Astrocyte (in vitro differentiated cells and primary cell): Measurements from ENCODE around the gene KLK13. TPM values are rescaled to one million over a fixed set of nuclear protein-coding genes. Genes with fewer than 3 reads are reported as not detected.

ENCODE experiments used
- DNase-seq: peaks from one replicate; pipeline ENCODE4 v3.0.0-alpha.2; 2010; ENCODE audit warnings: low read depth
- FAIRE-seq: peaks from 2 replicates; lab custom pipeline; 2011; peaks lifted over from hg19 to GRCh38; lab: Jason Lieb, UNC
- H2AFZ ChIP-seq: 2 replicates; pipeline ENCODE4 v1.6.0; 2012; ENCODE audit warnings: low read depth, low read length, inconsistent platforms
- H3K27ac ChIP-seq: 2 replicates; pipeline ENCODE4 v1.5.1; 2011; ENCODE audit warnings: low read depth, low read length, inconsistent platforms
- H3K27me3 ChIP-seq: 2 replicates; pipeline ENCODE4 v1.6.0; 2011; ENCODE audit warnings: low read length, inconsistent platforms; ENCODE audit not compliant: insufficient read depth
- H3K36me3 ChIP-seq: 2 replicates; pipeline ENCODE4 v1.5.1; 2011; ENCODE audit warnings: low read length, inconsistent platforms; ENCODE audit not compliant: insufficient read depth
- H3K4me1 ChIP-seq: 2 replicates; pipeline ENCODE4 v1.5.1; 2011; ENCODE audit warnings: low read length, inconsistent platforms; ENCODE audit not compliant: insufficient read depth
- H3K4me2 ChIP-seq: 2 replicates; pipeline ENCODE4 v1.6.0; 2012; ENCODE audit warnings: low read length, inconsistent platforms
- H3K4me3 ChIP-seq: 2 replicates; pipeline ENCODE4 v1.5.1; 2011; ENCODE audit warnings: low read depth, mild to moderate bottlenecking, low read length, inconsistent platforms; ENCODE audit not compliant: insufficient read depth
- H3K79me2 ChIP-seq: 2 replicates; pipeline ENCODE4 v1.6.0; 2012; ENCODE audit warnings: mild to moderate bottlenecking, low read length, inconsistent platforms; ENCODE audit not compliant: insufficient read depth
- H3K9ac ChIP-seq: 2 replicates; pipeline ENCODE4 v1.6.0; 2012; ENCODE audit warnings: mild to moderate bottlenecking, low read length, inconsistent platforms
- H3K9me3 ChIP-seq: 2 replicates; pipeline ENCODE4 v1.5.1; 2012; ENCODE audit warnings: low read depth, mild to moderate bottlenecking, low read length, inconsistent platforms; ENCODE audit not compliant: insufficient read depth
- H4K20me1 ChIP-seq: 2 replicates; pipeline ENCODE4 v1.6.0; 2012; ENCODE audit warnings: low read length, inconsistent platforms; ENCODE audit not compliant: insufficient read depth
- H3K27ac Mint-ChIP-seq: one replicate; pipeline ENCODE4 v1.8.0; 2021; ENCODE audit warnings: mild to moderate bottlenecking, mixed read lengths; ENCODE audit not compliant: unreplicated experiment
- H3K27me3 Mint-ChIP-seq: one replicate; pipeline ENCODE4 v1.8.0; 2021; ENCODE audit warnings: low read depth, mixed read lengths; ENCODE audit not compliant: unreplicated experiment
- H3K36me3 Mint-ChIP-seq: one replicate; pipeline ENCODE4 v1.8.0; 2021; ENCODE audit warnings: low read depth, mixed read lengths; ENCODE audit not compliant: unreplicated experiment
- H3K4me1 Mint-ChIP-seq: one replicate; pipeline ENCODE4 v1.8.0; 2021; ENCODE audit warnings: low read depth, mixed read lengths; ENCODE audit not compliant: unreplicated experiment
- H3K4me3 Mint-ChIP-seq: one replicate; pipeline ENCODE4 v1.8.0; 2021; ENCODE audit warnings: mild to moderate bottlenecking, moderate library complexity, mixed read lengths; ENCODE audit not compliant: unreplicated experiment
- H3K9me3 Mint-ChIP-seq: one replicate; pipeline ENCODE4 v1.8.0; 2021; ENCODE audit warnings: mild to moderate bottlenecking, mixed read lengths; ENCODE audit not compliant: unreplicated experiment
- CTCF ChIP-seq: IDR thresholded peaks from 2 replicates; pipeline ENCODE4 v1.5.1; 2011; ENCODE audit warnings: low read depth, mild to moderate bottlenecking, inconsistent platforms, low read length, moderate library complexity; ENCODE audit not compliant: insufficient read depth
- EZH2 ChIP-seq: IDR thresholded peaks from 2 replicates; pipeline ENCODE4 v1.6.1; 2012; ENCODE audit warnings: mild to moderate bottlenecking, low read length, inconsistent platforms; ENCODE audit not compliant: insufficient read depth
- total RNA-seq: library from RNA; stranded (reverse); gene quantifications from 2 replicates; pipeline ENCODE4 v1.2.1, GENCODE V29; 2021

Gene KLK13
- total RNA-seq, 1 donor from 2014 or later = 0.32 TPM

- no peaks in the 10 kb centered on the region for H3K9me3 Mint-ChIP-seq
- peaks cover 5% of the 10 kb centered on the region for H3K27me3 Mint-ChIP-seq
- H3K36me3 Mint-ChIP-seq = no peaks in the 10 kb centered on the region
- H3K27ac Mint-ChIP-seq = no peak overlapping the region
- H3K4me3 ChIP-seq = no peak overlapping the region
- no peaks in the 10 kb centered on the region for H3K9me3 ChIP-seq
- H3K79me2 ChIP-seq = no peaks in the 10 kb centered on the region
- H3K27ac ChIP-seq = no peak overlapping the region
- no peak overlapping the region for H3K9ac ChIP-seq
- no peaks in the 10 kb centered on the region for H3K36me3 ChIP-seq
- no peak for FAIRE-seq
- no peaks in the 10 kb centered on the region for H4K20me1 ChIP-seq
- no peak overlapping the region for H3K4me3 Mint-ChIP-seq
- no peak for DNase-seq
- H3K4me1 ChIP-seq = no peaks in the 10 kb centered on the region
- H3K27me3 ChIP-seq = no peaks in the 10 kb centered on the region
- H3K4me2 ChIP-seq = no peak overlapping the region
- TF ChIP-seq EZH2 = no peak
- no peak for TF ChIP-seq CTCF
- H2AFZ ChIP-seq = no peak overlapping the region
- no peaks in the 10 kb centered on the region for H3K4me1 Mint-ChIP-seq
These were observed 21.4 kb downstream of the KLK13 start for GRCh38 chr19:51043497-51043896.

GRCh38 chr19:51040151-51040550 lies 24.7 kb downstream of the KLK13 start:
- no peaks in the 10 kb centered on the region for H3K9me3 Mint-ChIP-seq
- no peak overlapping the region for H3K27ac Mint-ChIP-seq
- no peaks in the 10 kb centered on the region for H3K4me1 Mint-ChIP-seq

More at GRCh38 chr19:51040151-51040550, 24.7 kb downstream of the KLK13 start:
- Histone ChIP-seq H3K4me3 (no peak overlapping the region), H3K36me3 (no peaks in the 10 kb centered on the region), H3K79me2 (no peaks in the 10 kb centered on the region), H3K4me2 (no peak overlapping the region), H3K27ac (no peak overlapping the region), H4K20me1 (no peaks in the 10 kb centered on the region), H2AFZ (no peak overlapping the region), H3K27me3 (no peaks in the 10 kb centered on the region), H3K4me1 (no peaks in the 10 kb centered on the region), H3K9ac (no peak overlapping the region), H3K9me3 (no peaks in the 10 kb centered on the region)
- TF ChIP-seq CTCF = no peak
- TF ChIP-seq EZH2 = no peak
- DNase-seq = no peak
- no peaks in the 10 kb centered on the region for H3K36me3 Mint-ChIP-seq
- peaks cover 5% of the 10 kb centered on the region for H3K27me3 Mint-ChIP-seq
- no peak for FAIRE-seq
- no peak overlapping the region for H3K4me3 Mint-ChIP-seq
